DMS53 (cell line): ENCODE measurements around the gene ITGAD.
"Not testable (repeated sequence)": the region's sequence is repeated elsewhere in the genome, so short reads cannot be mapped to it uniquely, and the experiment has no call there.

ENCODE experiments used
- DNase-seq: peaks from one replicate; lab custom pipeline; 2025; lab: John Stamatoyannopoulos, UW

Gene ITGAD

DNA sequence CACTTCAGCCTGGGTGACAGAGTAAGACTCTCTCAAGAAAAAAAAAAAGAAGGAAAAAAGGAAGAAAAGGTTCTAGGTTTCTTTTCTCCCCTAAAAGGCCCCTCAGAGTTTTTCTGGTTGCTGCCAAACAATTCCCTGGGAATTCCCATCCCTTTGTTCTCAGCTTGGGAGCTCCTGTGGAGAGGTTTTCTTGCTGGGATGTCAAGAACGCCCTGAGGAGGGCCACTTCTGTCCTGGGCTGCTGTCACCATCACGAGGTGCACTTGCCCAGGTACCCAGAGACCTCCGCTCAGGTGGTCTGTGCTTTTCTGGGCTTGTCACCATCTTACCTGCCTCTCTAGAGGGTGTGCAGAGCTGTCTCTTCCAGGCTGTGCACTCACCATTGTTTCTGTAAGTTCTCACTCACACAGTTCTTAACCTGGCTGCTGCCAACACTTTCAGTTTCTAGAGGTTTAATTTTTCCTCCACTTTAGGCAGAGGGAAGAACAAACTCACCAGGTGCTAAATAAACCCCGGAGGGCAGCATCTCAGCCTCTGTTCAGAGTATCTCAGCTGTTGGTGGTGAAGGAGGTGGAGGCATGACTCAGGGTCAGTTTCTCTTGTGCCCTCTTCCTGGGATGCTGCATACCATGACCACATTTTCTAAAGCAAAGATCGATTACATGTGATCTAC lies 37.4 kb downstream of the ITGAD start:
- DNase-seq: no peak

GRCh38 chr16:31435341-31436220 lies 42.4 kb downstream of the ITGAD start:
- DNase-seq: peak; percentile 62

DNA sequence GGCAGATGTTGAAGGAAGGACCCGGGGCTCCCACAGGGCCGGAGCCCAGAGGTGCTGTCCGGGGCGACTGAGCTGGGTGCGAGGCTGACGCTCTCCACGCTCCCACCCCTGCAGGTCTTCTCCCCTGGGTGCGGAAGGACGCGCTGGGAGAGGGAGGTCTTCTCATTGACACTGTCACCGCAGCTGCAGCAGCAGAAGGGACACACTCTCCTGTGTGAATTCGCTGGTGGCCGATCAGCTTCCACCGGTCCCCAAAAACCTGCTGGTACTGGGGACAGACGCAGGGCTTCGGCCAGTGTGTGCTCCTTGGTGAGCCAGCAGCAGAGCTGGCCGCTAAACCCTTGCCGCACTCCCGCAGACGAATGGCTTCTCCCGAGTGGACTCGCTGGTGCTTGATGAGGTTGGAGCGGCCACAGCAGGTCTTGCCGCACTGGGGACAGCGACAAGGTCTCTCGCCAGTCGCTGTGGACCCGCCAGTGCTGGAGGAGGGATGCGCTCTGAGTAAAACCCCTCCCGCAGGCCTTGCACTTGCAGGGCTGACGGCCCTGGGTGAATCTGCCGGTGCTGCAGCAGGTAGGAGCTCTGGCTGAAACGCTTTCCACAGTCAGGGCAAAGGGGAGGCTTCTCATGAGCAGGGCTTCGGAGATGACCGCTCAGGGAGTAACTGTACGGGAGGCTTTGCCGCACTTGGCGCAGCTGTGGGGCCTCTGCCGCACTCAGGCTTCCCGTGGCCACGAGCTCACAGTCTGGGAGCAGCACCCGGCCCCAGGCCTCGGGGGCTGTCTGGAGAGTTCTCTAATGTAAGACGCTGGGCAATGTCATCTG lies 43.3 kb downstream of the ITGAD start:
- DNase-seq: no peak

DNA sequence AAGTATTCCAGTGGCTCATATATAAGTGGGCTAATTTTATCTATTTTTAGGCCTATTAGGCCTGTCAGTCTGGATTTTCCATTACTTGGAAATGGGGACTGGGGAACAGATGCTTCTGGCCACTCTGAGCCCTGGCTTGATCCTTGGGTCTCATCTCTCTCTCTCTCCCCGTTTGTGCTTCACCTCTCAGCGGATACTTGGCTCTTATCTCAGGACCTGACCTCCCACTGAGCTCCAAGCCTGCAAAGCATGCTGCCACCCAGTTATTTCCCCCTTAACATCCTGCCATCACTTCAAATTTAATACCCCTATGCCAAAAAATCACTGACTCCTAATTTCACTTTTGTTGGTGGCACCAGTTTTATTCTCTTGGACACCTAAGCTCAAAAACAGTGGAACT lies 45.3 kb downstream of the ITGAD start:
- DNase-seq: no peak

GRCh38 chr16:31439023-31439422 lies 45.9 kb downstream of the ITGAD start:
- DNase-seq: not testable (repeated sequence)

DNA sequence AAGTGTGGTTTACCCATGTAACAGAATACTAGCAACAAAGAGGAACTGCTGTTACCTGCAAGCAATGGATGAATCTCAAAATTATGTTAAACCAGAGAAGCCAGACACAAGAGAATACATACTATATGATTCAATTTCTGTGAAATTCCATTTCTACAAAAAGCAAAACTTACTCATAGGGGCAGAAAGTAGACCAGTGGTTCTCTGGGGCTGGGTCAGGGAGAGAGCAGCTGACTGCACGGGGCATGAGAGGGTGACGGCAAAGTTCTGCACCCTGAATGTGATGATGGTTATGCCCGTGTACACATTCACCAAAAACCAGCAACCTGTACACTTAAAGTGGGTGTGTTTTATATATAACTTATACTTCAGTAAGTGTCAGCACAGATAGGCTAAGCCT lies 46.4 kb downstream of the ITGAD start:
- no peak for DNase-seq

DNA sequence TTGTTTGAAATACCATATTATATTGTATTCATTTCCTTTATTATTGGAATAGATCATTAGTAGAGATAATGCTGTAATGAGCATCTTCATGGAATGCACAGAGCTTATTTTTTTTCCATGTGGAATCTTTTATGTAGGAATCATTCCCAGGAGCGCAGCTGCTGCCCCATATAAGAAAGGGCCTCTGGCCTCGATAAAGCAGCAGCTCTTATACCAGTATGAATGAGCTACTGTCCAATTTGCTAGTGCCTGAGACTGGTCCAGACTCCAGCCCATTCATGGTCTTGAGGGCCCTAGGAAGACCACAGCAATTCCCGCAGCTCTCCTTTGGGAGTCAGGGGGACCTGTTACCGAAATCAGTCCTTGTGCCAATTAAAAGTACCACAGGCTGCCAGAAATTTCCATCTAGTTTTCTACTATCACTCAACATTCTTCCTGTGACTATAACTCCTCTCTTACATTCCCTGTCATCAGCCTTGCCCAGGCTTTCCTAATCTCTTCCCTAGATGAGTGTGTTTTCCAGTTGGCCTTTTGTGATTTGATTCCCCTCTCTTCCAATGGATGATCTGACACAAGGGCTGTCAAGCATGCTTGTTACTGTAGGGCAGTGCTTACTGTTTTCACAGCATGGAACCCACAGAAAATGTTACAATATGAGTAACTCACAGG lies 47.5 kb downstream of the ITGAD start:
- DNase-seq: no peak

- no peak for DNase-seq
These were observed 48.8 kb downstream of the ITGAD start for GRCh38 chr16:31441956-31442355.

DNA sequence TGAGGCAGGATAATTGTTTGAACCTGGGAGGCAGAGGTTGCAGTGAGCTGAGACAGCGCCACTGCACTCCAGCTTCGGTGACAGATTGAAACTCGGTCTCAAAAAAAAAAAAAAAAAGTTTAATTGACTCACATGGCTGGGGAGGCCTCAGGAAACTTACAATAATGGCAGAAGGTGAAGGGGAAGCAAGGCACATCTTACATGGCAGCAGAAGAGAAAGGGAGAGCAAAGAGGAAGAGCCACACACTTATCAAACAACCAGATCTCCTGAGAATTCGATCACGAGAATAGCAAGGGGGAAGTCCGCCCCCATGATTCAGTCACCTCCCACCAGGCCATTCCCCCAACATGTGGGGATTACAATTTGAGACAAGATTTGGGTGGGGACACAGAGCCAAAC lies 52.8 kb downstream of the ITGAD start:
- DNase-seq: not testable (repeated sequence)

DNA sequence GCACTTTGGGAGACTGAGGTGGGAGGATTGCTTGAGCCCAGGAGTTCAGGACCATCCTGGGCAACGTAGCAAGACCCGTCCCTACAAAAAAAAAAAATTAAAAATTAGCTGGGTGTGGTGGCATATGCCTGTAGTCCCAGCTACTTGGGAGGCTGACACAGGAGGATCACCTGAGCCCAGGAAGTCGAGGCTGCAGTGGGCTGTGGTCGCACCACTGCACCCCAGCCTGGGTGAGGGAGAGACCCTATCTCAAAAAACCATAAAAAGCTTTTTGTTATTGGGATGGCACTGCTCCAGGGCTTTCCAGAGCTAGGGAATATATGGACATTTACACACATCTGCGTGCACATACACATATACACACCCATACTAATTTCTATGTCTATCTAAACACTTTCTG lies 58.1 kb downstream of the ITGAD start:
- DNase-seq: no peak

DNA sequence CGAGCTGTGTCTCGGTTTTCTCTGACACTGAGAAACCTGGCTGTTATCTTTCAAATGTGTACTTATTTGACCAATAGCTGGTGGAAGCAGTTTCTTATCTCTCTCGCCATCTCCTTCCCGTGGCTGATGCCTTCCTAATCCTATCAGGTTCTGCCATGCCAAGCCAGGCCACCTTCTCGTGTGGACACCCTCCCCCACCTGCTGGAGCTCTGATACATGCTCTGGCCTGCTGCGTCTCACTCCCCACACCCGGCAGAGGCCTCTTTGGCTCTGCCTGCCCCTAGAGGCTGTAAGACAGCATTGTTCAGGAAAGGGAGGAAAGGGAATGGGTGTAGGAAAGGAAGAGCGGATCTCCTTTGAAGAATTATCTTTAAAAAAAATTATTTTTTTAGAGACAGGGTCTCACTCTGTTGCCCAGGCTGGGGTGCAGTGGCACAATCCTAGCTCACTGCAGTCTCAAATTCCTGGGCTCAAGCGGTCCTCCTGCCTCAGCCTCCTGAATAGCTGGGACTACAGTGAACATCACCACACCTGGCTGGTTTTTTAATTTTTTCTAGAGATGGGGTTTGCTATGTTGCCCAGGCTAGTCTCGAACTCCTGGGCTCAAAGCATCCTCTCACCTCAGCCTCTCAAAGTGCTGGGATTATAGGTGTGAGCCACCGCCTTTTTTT lies 58.7 kb downstream of the ITGAD start:
- DNase-seq: peak; percentile 74

- DNase-seq: no peak
These were observed 59.5 kb downstream of the ITGAD start for GRCh38 chr16:31452631-31453106.

DNA sequence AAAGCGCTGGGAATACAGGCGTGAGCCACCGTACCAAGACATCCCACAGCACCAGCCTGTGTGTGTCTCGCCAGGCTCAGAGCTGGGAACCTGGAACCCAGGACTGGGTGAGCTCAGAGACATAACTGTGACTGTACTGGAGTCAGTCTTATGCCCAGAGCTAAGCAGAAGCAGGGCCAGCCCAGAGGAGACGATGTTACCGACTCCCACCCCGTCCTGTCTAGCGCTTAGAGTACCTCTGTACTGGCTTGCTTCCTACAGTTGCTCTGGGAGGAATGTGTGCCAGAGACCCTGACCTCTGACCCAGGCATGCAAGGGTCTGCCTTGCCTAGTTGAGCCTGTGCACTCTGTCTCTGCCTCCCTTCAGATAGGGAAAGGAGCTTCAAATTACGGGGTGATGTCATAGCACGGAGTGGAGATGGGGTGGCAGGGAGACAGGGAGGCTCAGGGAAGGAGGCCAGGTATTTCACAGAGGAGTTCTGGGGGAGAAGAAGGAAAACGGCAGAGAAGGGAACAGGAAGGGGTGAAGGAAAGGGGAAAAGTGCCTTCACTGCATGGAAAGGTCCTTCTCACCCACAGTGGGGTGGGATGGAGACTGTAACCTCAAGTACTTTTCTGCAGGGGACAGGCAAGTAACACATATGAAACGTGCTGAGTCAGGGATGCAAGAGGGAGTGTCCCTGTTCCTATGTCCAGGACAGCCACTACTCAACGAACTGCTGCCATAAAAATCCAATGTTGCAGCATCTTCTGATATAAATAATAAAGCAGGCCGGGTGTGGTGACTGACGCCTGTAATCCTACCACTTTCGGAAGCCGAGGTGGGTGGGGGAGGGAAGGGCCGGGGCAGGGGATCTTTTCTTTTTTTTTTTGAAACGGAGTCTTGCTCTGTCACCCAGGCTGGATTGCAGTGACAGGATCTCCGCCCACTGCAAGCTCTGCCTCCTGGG lies 60.4 kb downstream of the ITGAD start:
- DNase-seq: peak; percentile 4

- DNase-seq: peak; percentile 13
These were observed 62.6 kb downstream of the ITGAD start for GRCh38 chr16:31455601-31456314.

GRCh38 chr16:31456988-31457360 lies 63.8 kb downstream of the ITGAD start:
- no peak for DNase-seq

DNA sequence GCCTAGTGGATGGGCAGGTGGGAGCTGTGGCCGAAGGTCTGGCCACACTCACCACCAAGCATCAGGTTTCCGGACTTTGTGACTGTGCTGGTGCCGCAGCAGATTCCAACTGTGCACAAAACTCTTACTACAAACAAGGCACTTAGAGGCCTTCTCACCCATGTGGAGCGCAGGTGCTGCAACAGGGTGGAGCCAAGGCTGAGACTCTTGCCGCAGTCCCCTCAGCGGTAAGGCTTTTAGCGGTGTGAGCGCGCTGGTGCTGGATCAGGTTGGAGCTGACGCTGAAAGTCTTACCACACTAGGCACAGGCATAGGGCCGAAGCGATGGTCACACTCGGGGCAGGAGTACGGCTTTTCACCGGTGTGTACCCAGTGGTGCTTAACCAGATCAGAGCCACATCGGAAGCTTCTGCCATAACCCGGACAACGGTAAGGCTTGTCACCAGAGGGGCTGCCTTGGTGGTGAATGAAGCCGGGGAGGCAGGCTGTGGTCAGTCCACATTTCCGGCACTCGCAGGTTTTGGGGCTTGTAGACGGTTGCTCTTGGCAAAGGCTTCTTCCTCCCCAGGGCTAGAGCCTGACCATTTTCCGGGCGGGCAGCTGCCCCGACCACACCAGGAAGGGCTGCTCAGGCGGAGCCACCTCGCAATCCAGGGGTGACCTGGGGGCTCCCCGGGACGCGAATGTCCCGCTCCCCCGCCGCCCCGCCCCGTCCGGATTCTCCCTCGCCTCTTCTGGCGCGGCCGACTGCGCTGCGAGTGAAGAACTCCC lies 65.1 kb downstream of the ITGAD start:
- peak; percentile 71 for DNase-seq

DNA sequence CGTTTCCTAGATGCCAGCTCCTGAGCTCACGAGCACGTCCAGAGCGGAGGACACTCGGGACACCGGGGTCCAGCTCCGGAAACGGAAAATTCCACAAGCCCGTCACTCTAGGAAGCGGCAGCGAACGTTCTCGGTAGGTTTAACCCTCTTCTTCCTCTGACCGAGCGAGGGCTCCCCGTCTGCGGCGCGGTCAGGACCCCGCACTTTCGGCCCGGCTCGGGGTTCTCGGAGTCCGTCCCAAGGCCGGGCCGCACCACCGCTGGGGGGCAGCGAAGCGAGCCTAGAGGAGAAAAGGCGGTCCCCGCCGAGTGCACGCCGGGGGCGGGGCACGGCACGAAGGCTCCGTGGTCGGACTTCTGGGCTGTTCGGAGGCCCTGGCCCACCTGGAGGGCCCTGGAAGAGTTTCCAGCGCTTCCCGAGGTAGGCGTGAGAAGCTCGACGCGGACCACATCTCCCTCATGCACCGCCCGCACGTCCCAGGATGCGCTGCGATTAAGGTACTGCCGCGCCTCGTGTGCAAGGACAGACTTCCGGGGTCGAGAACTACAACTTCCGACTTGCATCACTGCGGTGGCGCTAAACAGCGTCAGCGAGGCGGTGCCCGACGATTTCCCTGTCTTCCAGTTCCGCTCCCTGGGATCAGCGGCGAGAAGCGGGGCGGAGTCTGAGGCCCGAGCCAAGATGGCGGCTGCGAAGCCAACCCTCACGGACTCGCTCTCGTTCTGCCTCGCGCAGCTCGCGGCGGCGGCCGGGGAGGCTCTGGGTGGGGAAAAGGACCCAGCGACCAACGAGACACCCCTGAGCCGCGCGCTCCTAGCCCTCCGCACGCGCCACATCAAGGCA lies 65.9 kb downstream of the ITGAD start, which contains the start of gene ARMC5:
ARMC5 (plus strand) TSS at position 658 of the 843 bp plus-strand sequence; CDS start at position 682, 24 bp downstream.
- DNase-seq: peak; percentile 97
